Measurements from ENCODE around the gene EPB41L4B.
"Not testable (repeated sequence)": the region's sequence is repeated elsewhere in the genome, so short reads cannot be mapped to it uniquely, and the experiment has no call there.

Gene EPB41L4B

DNA sequence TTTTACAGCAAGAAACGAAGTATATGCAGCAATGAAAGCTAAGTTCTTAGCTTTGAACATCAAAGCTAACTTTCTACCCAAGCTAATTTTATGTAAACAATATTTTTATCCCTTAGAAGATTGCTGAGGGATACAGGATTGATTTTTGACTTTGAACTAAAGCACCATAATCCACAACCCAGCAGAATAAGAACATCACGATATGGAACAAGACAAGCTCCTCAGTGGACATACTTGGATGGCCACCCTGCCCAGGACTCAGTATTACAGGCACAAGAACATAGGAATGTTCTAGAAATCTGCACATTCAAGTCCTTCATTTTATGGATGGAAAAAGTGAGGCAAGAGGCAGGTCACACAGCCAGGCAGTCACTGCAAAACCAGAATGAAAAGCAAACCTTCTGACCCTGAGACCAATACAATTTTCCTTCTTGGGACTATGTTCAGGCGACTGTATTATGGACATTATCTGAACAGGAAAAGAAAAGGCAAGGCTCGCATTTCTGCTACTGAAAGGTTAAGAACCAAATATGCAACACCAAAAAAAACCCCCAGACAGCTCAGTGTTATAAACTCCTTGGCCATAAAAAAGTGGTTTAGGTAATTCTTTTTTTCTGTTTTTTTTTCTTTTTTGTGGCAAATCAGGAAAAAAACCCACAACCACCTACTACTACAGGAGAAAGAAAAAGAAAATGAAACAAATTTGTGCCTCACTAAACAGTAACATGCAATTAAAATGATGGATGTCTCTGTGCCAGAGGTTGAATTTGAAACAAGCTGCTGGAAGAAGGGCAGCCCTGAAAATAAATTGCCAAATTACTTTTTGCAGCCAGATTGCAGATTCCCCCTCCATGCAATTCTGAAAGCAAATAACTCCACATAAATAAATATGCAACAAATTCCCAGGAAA, 25.4 kb downstream of the EPB41L4B start:
- DNase-seq: no peak

DNA sequence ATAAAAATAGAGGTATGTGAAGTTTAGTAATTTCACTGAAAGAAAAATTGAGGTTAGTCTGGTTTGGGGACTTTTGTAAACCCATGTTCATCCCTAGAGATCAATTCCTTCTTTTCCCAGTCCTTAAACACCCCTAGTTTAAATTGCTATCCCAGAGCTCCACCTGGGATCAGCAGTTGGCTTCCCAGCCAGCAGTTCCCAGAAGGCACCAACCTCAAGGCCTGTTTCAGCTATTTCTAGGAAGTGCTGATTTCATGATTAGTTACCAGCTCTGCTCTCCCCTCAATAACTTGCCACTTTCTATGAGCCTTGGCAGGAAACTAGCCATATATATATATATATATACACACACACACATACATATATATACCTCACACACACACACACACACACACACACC, 30.5 kb downstream of the EPB41L4B start:
- DNase-seq: no peak

DNA sequence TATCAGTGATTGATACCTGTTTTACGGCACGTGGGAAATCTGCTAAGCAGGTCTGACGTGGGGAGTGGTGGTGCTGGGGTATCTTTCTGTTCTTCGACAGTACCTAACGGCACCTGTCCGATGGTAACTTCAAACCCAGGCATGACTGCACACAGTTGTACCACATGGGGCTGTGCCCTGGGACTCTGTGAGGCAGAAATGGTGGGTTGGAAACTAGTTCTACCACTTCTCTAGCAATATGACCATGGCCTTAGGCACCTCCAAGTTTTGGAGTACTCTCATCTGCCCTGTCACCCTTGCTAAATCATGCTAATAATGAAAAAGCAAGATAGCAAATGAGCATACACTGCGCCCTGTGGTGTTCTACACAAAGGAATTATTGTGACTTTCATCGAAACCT, 30.9 kb downstream of the EPB41L4B start:
- DNase-seq: no peak

DNA sequence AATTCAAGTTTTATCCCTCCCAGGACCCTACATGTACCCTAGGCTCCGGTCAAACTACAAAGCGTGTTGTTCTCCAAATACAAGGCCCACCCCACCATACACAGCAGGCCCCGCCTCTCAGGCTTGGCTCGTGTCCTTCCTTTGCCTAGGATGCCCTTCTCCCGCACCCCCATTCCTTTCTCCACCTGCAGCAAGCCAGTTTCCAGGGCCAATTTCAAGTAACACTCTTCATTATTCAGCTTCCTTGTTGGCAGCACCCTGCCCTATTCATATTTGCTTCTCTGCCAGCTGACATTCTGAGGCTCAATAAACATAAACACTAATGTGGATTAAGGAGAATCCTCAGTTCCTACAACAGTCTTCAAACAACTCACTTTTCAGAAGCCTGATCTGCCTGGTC, 31.7 kb downstream of the EPB41L4B start:
- no peak for DNase-seq

DNA sequence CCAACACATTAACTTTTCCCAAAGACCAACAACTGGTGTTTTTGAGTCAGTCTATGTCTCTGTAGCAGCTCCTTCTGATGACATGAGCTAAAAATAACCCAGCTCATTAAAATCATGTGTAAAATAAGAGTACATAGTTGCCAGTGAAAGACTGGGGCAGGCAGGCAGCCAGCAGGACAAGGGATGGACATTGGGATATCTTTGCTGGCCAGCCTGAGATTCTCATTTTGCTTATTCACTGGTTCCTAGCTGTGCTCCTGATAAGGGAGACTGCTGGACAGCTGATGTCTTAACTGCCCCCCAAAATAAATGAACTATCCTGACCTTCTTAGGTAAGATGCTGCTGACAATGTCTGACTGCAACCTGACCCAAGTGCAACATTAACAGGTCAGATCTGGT, 33.9 kb downstream of the EPB41L4B start:
- DNase-seq: no peak

DNA sequence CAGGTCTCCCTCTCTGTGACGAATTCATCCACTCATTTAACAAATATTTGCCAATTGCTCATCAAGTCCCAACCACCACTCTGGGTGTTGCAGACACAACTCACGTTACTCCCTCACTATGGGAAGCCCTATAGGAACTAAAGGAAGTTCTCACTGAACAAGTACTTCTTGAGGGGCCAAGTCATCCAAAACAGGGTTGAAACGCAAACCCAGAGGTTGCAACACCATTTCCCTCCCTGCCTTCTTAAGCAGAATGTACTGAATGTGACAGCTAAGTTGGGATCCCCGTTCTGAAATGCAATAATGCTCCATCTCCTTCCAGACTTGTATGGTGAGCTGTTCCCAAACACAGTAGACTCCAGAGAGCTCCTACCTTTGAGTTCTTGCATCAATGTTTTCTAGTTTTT, 34.3 kb downstream of the EPB41L4B start:
- DNase-seq: no peak

DNA sequence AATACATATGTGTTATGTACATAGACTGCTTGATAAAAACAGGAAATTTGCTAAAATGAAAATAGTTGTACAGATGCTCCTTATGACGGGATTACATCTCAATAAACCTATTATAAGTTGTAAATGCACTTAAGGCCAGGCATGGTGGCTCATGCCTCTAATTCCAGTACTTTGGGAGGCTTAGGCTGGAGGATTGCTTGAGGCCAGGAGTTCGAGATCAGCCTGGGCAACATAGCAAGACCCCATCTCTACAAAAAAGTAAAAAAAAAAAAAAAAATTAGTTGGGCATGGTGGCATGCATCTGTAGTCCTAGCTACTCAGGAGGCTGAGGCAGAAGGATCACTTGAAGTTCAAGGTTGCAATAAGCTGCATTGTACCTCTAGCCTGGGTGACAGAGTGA, 37.2 kb downstream of the EPB41L4B start:
- not testable (repeated sequence) for DNase-seq

DNA sequence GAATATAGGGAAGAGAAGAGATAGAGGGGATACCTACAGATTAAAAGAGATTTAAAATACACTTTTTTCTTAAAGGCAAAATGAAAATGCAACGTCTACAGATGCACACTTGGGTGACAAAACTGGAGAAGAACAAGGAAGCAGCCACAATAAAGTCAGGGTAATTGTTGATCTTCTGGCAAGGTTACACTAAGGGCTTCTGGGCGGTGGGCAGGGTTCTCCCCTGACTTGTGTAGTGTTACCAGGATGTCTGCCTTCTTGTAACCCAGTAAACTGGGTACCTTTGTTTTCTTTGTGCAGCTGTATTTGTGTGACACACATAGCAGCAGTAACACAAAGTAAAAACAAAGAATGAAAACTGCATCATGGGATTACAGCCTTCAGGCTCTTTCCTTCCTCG, 37.8 kb downstream of the EPB41L4B start:
- no peak for DNase-seq

DNA sequence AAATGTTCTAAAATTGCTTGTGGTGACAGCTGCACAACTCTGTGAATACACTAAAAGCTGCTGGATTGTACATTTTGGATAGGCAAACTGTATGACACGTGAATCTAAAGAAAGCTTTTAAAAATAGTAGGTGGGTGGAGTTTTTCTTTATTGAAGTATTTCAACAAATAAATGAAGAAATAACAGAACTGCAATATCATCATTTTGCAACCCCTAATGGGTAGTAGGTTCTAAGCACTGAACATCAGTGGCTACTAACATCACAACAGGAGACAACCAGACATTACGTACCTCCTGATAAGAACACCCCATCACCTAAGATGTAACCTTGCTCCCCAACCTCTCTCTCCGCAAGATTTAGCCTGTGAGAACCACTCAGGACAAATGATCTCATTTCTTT, 38.6 kb downstream of the EPB41L4B start:
- DNase-seq: no peak

DNA sequence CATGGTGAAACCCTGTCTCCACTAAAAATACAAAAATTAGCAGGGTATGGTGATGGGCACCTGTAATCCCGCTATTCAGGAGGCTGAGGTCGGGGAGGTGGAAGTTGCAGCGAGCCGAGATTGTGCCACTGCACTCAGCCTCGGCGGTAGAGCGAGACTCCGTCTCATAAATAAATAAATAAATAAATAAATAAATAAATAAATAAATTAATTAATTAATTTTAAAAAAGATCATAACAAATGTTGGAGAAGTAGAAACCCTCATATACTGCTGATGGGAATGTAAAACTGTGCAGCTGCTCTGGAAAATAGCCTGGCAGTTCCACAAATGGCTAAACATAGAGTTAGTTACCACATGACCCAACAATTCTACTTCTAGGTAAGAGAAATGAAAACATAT, 39.3 kb downstream of the EPB41L4B start:
- no peak for DNase-seq

DNA sequence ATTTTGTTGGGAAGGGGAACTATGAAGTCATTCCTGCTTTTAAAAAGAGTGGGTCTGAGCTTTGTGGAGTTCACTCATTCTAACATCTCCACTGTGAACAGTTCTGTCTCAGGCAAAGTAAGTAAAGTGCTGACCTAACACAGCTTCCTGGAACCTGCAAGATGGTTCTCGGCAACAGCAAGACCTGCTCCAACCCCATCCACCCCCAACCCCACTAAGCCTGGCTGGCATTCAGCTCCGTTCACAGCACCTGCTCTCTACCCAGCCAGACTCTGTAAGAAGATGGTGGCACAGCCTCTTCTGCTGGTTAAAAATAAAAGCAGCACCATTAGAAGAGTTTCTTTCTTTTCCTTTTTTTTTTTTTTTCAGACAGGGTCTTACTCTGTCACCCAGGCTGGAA, 42.0 kb downstream of the EPB41L4B start:
- no peak for DNase-seq

DNA sequence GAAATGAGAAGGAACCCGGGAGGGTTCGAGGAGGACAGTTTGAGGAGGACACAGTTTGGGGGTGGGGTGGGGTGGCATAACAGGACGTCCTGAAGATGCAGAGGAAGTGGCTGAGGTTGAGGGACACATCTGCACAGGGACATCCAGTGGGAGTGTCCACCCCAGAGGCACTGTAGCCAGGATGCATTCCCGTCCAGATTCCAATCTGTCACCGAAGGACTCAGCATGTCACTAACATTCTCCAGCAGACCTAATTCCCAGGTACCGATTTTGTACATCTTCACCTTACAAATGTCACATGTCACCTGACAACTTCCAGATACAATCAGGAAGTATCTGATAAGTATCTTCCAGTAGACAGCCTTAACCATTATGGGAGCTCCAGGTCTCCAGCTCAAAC, 42.6 kb downstream of the EPB41L4B start:
- no peak for DNase-seq

DNA sequence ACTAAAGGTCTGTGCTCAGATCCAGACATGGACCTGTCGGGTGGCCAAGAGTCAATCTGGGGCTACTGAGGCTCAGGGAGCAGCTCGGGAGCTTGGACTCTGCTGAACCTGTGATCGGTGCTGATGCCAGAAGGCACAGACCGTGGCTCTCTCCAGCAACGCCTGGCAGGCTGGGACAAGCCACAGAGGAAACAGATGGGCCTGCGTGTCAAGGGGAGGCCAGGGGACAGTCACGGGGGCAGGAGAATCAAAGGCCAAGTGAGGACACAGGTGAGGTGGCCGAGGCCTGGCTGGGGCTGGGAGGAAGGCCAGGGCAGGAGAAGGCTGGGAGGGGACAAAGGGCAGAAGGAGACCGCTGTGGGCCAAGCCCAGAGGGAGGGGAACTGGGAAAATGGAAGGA, 43.4 kb downstream of the EPB41L4B start:
- no peak for DNase-seq

DNA sequence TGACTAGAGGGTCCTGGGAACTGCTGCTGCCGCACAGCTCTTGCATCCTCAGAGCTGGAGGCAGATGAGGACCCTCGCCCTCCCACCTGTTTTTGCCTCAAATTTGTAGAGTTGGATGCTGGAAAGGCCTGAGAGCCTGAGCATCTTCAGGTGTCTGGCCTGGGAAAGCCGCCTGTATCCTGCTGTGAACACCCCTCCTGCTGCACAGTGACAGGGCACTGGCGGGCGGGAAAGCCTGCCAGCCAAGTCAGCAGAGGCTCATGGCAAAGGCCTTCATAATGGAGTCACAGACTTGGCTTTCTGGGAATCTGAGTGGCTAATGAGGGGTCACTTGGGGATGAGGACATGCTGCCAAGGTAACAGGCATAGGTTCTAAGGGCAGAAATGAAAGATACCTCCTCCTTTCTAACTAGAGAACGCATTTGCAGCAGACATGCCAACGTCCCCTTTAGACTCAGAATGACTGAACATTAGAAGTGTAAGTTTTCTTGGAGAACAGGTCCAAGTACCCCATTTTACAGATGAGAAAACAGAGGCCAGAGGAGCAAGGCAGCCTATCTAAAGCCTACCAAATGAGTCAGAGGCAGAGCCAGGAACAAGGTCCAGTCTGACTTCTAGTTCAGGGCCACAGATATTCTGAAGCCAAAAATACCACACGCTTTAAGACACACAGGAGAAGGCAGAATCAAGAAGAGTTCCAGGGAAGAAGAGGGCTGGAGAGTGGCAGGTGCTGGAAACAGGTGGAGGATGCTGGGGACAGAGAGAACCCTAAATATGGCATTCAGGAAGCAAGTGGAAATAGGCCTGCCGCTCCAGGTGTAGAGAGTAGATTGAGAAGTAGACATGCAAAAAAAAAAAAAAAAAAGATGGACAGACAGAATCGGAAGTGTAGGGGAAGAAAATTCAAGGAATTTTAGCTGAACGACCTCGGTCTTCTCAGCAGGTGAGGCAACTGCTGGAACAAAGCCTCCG, 44.1 kb downstream of the EPB41L4B start:
- no peak for DNase-seq

DNA sequence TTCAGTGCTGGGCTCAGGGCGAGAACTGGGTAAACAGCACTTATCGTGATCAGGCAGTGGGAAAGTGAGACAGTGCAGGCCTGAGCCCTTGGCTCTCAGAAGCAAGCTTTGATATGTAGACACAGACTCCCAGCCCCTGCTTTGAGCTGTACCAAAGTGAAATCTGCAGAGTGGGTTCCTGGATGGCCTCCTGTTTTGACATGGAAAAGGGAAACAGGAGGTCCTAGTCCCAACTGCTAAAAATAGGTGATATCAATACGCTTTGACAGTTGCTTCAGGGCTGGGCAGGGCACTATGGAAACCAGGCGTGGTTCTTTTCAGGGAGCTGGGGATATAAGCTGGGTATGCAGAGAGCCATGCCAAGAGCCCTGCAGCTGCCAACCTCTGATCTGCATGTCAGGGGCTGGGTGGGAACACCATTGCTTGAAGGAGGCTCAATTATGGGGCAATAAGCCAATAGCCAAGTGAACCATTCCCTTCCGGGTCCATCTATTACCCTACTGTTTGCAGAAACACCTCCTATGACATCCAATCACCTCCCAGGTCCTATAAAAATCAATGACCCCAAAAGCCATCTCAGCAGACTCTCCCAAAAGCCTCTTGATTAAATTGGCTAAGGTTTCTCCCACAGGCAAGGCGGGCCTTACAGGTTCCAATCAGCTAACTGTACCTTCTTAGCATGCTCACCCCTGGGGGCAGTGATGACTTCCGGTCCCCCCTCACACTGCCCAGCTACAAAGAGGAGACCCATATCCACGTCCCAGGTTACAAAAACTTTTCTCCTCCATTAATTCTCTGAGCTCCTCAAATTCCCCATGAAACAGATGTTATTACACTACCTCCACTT, 45.8 kb downstream of the EPB41L4B start:
- no peak for DNase-seq

DNA sequence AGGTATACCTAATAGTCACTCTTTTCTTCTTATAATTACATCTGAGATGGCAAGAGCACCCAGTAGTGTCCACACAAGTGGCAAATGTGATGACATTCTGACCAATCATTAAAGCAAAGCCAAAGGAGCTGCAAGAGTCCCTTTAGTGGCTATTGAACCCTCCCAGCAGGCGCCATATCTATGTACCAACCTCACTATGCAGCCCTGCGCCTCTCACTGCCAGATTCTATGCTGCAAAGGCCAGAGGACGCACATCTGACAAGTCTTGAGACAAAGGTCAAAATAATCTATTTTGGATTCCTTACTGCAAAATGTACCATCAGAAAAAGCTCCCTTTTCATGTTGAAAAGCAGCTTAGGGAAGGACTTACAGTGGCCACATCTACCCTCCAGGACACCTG, 47.0 kb downstream of the EPB41L4B start:
- DNase-seq: no peak

DNA sequence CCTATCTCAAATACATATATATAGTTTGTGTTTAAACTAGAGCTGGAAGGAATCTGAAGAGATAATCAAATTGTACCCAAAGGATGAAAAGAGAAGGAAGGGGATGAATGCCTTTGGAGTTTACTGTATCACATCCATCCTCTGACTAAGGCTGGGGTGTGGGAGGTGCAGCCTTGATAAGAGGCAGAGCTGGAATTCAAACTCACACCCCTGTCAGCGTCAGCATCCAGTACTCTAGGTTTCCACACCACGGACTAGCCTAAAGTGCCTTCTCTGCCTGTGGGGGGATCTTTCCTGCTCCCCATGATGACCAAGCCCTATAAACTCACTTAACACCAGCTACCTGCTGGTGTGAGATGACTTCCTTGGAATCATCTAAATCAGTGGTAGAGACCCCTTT, 48.1 kb downstream of the EPB41L4B start:
- no peak for DNase-seq

DNA sequence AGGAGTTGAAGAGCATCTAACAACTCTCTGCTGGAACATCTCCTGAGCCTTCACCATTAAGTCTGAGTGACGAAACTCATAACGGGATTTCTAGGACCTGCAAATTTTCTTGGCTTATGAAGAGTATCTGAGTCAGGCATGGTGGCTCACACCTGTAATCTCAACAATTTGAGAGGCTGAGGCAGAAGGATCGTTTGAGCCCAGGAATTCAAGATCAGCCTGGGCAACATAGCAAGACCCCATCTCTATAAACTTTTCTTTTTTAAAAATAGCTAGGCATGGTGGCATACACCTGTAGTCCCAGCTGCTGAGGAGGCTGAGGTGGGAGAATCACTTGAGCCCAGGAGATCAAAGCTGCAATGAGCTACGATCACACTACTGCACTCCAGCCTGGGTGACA, 48.8 kb downstream of the EPB41L4B start:
- no peak for DNase-seq

DNA sequence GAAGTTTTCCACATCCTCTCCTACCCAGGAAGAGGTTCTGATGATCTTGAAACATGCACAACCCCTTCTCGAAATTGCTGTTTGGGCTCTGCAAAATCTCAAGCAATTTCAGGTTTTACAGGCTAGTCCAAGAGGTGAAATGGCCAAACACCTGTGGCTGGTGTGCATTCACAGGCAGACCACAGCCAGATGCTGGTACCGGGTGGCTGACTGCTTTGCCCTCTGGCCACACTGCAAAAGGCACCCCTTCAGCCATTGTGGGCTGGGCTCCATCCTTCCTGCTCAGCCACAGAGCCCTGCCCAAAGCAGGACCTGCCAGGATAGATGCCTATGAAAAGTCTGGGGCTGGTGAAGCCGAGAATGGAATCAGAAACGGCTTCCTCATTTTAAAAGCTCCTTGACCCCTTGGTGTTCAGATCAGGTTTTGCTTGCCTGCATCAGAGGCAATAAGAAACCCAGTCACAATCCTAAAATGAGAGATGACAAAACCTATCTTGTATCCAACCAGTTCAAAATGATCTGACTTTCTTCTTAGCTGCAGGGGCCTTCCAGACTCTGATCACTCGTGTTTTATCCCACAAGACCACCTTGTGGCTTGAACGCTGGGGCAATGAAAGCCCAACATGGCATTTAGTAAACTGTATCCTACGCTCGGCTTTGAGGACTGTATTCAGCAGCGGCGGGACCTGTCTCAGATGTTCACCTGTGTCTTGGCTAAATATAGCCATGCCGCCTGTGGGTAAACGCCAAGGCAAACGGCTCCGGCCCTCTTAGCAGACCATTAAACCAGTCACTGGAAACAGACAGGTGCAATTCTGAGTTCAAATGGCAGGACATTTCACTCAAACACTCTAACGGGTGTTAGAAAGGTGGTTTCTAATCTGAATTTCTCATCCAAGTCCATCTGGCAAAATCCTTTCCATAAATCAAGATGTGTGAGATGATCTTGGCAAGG, 49.6 kb downstream of the EPB41L4B start:
- no peak for DNase-seq

DNA sequence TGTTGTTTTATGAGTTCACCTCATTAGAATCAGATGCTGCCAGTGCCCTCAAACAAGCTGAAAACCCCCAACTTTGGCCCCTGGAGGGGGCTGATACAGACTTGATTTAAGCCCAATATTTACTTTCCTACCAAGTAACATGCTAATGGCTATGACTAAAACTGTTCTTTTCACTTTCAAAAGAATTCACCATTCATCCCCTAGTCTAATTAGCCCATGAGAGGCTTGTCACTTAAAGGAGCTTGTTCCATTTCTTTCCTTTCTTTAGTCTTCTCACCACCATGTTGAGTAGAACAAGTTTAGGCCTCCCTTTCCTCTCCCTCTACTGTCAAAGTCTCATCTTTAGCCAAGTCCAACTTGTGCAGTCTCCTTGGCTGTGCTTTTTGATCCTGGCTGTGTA, 50.4 kb downstream of the EPB41L4B start:
- no peak for DNase-seq

DNA sequence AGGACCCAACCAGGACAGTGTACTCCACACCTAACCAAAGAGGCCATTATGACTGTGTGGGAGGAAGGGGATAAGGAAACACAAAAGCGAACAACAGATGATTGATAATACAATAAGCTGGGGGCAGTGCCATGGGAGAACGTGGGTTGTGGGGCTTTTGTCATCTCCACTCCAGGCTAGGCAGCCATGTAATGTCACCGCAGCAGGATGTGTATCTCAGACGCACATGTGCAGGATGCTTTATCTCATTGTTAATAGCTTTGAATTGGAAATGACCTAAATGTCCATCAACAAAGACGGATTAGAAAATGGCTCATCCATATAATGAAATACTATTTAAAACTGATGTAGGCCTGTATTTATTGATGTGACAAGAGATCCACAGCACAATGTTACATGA, 51.0 kb downstream of the EPB41L4B start:
- no peak for DNase-seq

DNA sequence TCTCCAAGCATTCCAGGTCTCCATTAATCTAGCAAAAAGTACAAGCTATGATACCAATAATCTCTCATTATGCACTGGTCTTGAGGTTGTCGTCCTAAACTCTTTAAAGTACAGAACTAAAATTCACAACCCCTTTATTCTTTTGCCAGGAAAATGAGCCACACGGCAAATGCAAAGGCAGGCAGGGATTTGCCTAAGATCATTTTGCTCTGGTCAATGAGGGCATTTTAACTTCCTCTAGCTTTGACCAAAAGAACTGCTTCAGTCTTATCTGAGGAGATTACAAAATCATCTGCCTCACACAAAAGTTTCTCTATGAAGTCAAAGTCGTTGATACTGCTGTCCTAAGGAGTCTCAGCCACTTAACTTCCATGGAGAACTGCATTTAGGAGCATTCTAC, 51.8 kb downstream of the EPB41L4B start:
- DNase-seq: no peak

All from NCI-H2081 treated with DMSO at 0.1 percent for 48 hours (cell line).